HepG2 (cell line): Measurements from ENCODE around the gene GUCY1A1. TPM values are rescaled to one million over a fixed set of nuclear protein-coding genes. Genes with fewer than 3 reads are reported as not detected.

Experiments used
- ATAC-seq: fragments of 200-7000 bp; cut with Tn5 transposase; 3 replicates; pipeline ENCODE4 v1.9.1; 2020; ENCODE audit warnings: mild to moderate bottlenecking, moderate library complexity
- BruUV-seq: library from RNA; stranded (reverse); fragments of 400-500 nt; replicated peaks from 2 replicates; lab custom pipeline; 2021; lab: Mats Ljungman, UMichigan
- CTCF ChIA-PET: fragments of 300-600 bp; formaldehyde crosslinking; extraction: SDS; loops from one replicate; lab custom pipeline; 2021; ENCODE audit warnings: low total read pairs, inconsistent platforms, low intra/inter-chr PET ratio; lab: Yijun Ruan, JAX
- POLR2A ChIA-PET: fragments of 350-600 bp; sonication (Branson Sonifier 250); formaldehyde crosslinking; loops from one replicate; lab custom pipeline; 2020; ENCODE audit warnings: antibody characterized with exemption, inconsistent platforms; lab: Yijun Ruan, JAX
- DNase-seq: peaks from one replicate; pipeline ENCODE4 v3.0.0-alpha.2; 2015; ENCODE audit warnings: low spot score
- FAIRE-seq: peaks from 3 replicates; lab custom pipeline; 2011; peaks lifted over from hg19 to GRCh38; lab: Jason Lieb, UNC
- H2AFZ ChIP-seq: one replicate; pipeline ENCODE4 v1.6.1; 2011; ENCODE audit warnings: low read length, inconsistent platforms
- H3K27ac ChIP-seq: fragments of 300-600 bp; 3 replicates; pipeline ENCODE4 v1.8.0; 2011; ENCODE audit warnings: mixed run types, mild to moderate bottlenecking, mixed read lengths, low read length, inconsistent platforms; ENCODE audit not compliant: insufficient read depth; ENCODE audit errors: extremely low read length
- H3K27me3 ChIP-seq, 2 experiments: fragments of 200-600 bp in 1 of 2; 2 replicates in 1 of 2; 3 replicates in 1 of 2; pipeline versions ENCODE4 v1.6.0 to v1.8.0; 2011; ENCODE audit warnings: low read length in 2 of 2, mild to moderate bottlenecking in 2 of 2, moderate library complexity in 2 of 2, inconsistent platforms in 1 of 2; ENCODE audit not compliant: insufficient read depth in 2 of 2, control insufficient read depth in 1 of 2
- H3K36me3 ChIP-seq, 2 experiments: fragments of 200-600 bp in 1 of 2; replicated peaks in 1 of 2; 2 replicates in 1 of 2; 3 replicates in 1 of 2; pipeline versions ENCODE4 v1.5.1 to v1.8.0; 2011; ENCODE audit warnings: low read length in 2 of 2, inconsistent platforms in 1 of 2; ENCODE audit not compliant: insufficient read depth in 2 of 2, control insufficient read depth in 1 of 2
- H3K4me1 ChIP-seq: 2 replicates; pipeline ENCODE4 v1.5.1; 2012; ENCODE audit warnings: low read length, inconsistent platforms; ENCODE audit not compliant: insufficient read depth
- H3K4me2 ChIP-seq: 2 replicates; pipeline ENCODE4 v1.6.0; 2011; ENCODE audit warnings: low read depth, low read length, inconsistent platforms
- H3K4me3 ChIP-seq, 3 experiments: fragments of 200-600 bp in 1 of 3; sonication (generic), shearing (Covaris generic) in 1 of 3; replicated peaks in 1 of 3; 2 replicates each; pipeline ENCODE4 v1.5.1; 2011 to 2016; ENCODE audit warnings: low read length in 3 of 3, inconsistent platforms in 2 of 3, low read depth in 2 of 3, mild to moderate bottlenecking in 2 of 3, control low read depth in 1 of 3, mixed read lengths in 1 of 3; ENCODE audit not compliant: insufficient read depth in 1 of 3
- H3K79me2 ChIP-seq: one replicate; pipeline ENCODE4 v1.6.1; 2011; ENCODE audit warnings: low read length, inconsistent platforms; ENCODE audit not compliant: insufficient read depth
- H3K9ac ChIP-seq: 2 replicates; pipeline ENCODE4 v1.6.0; 2011; ENCODE audit warnings: mild to moderate bottlenecking, low read depth, low read length, inconsistent platforms; ENCODE audit not compliant: insufficient read depth
- H3K9me3 ChIP-seq: 2 replicates; pipeline ENCODE4 v1.5.1; 2012; ENCODE audit warnings: mild to moderate bottlenecking, low read length
- H4K20me1 ChIP-seq: 2 replicates; pipeline ENCODE4 v1.6.0; 2011; ENCODE audit warnings: inconsistent platforms, mild to moderate bottlenecking, low read length, moderate library complexity; ENCODE audit not compliant: insufficient read depth
- ZNF326 ChIP-seq: sonication (generic); formaldehyde crosslinking; IDR thresholded peaks from 2 replicates; pipeline ENCODE4 v1.4.0; 2020; ENCODE audit warnings: missing genetic modification reagents, borderline replicate concordance
- ZNF616 ChIP-seq: sonication (generic); formaldehyde crosslinking; IDR thresholded peaks from 2 replicates; pipeline ENCODE4 v1.5.0; 2020; ENCODE audit warnings: low read depth, mild to moderate bottlenecking, missing genetic modification reagents
- ZNF670 ChIP-seq: sonication (generic); formaldehyde crosslinking; IDR thresholded peaks from 2 replicates; pipeline ENCODE4 v1.8.0; 2022; ENCODE audit warnings: mild to moderate bottlenecking, missing genetic modification reagents, borderline replicate concordance
- ZNF780A ChIP-seq: sonication (generic); formaldehyde crosslinking; IDR thresholded peaks from 2 replicates; pipeline ENCODE4 v1.8.0; 2022; ENCODE audit warnings: mild to moderate bottlenecking, missing genetic modification reagents, moderate library complexity
- WGBS: methylation state at CpG from one replicate; pipeline ENCODE4 v1.1.6; 2017; ENCODE audit warnings: low lambda C conversion rate; 5-methylcytosine and 5-hydroxymethylcytosine counted together
- in situ Hi-C: cut with HindIII; loops from 2 replicates; pipeline ENCODE4 v1.10.0; 2017; ENCODE audit warnings: low pct_unique_long_range_greater_than_20kb; ENCODE audit not compliant: extremely low pct_ligation_motif_present
- intact Hi-C: fragments of 100-400 bp; cut with micrococcal nuclease; formaldehyde crosslinking; loops from one replicate; pipeline ENCODE4 v1.10.0; 2022; ENCODE audit not compliant: unreplicated experiment
- polyA plus RNA-seq, 8 experiments: library from polyadenylated mRNA; depleted of rRNA in 3 of 8; stranded (reverse) in 7 of 8; unstranded in 1 of 8; fragments of >200 nt; fragmentation: Illumina TruSeq in 4 of 8; extraction: Trizol in 4 of 8; gene quantifications; 2 replicates each; pipeline versions ENCODE4 v1.2.1 to v1.2.3, GENCODE V29; 2011 to 2016; ENCODE audit warnings: low read depth in 4 of 8, missing spikeins in 1 of 8, mixed read lengths in 1 of 8; ENCODE audit not compliant: insufficient read depth in 1 of 8
- total RNA-seq, 5 experiments: library from RNA; depleted of rRNA; stranded (reverse); fragments of >200 nt; fragmentation: Illumina TruSeq; extraction: Trizol; gene quantifications; 2 replicates each; pipeline ENCODE4 v1.2.3, GENCODE V29; 2016; ENCODE audit warnings: low read depth in 1 of 5
- TF ChIP-seq, protein P1 (sequence below): sonication (generic); formaldehyde crosslinking; conservative IDR thresholded peaks from 2 replicates; pipeline ENCODE4 v1.4.0; 2020; ENCODE audit warnings: mild to moderate bottlenecking, missing genetic modification reagents, moderate library complexity
- TF ChIP-seq, protein P2 (sequence below): IDR thresholded peaks from 2 replicates; pipeline ENCODE4 v1.6.1; 2012; ENCODE audit warnings: low read depth, low read length, improper control_type of control experiment

Gene GUCY1A1
- total and polyA plus RNA-seq, 2 of the 13 experiments (the other 11 are each of a cell fraction or from before 2014, with no cell fraction given), result not detected

DNA sequence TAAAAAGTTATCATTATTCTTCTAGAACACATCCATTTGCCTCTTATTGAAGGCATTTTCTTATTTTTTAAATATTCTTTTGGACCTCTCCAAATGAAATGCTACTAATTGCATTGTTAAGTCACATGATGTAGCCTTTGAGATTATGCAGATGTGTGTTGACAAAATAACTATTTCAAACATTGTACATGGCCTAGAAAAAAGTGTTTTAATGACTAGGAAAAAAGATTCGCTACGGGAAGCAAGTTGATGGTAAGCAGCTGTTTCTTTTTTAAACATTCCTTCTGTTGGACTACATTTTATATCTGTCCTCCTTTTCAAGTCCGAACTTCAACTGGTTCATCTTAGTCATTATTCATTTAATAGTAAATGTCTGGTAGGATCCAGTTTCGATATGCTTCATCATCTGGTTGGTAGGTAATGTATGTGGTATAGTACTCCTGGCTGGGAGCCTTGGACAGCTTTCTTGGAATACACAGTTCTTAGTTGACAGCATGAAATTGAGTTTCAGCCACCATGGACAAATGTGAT is 34.3 kb upstream of the GUCY1A1 start:
- no TSS peak for BruUV-seq

More for the DNA sequence above, 34.3 kb upstream of the GUCY1A1 start:
- Histone ChIP-seq H3K9ac (no peak overlapping the region), H3K9me3 (no peaks in the 10 kb centered on the region), H3K27me3 (no peaks in the 10 kb centered on the region), H3K36me3 (no peaks in the 10 kb centered on the region), H2AFZ (no peak overlapping the region), H3K79me2 (no peaks in the 10 kb centered on the region), H4K20me1 (no peaks in the 10 kb centered on the region), H3K4me3 (no peak overlapping the region), H3K4me1 (no peaks in the 10 kb centered on the region), H3K4me2 (no peak overlapping the region), H3K27ac (no peak overlapping the region)
- POLR2A ChIA-PET, result no interaction called here
- WGBS, result under 1% methylated on average over 4 of the region's 4 CpGs
- FAIRE-seq (no peak), ATAC-seq (no peak), DNase-seq (no peak)
- in situ Hi-C loops, result no loop called here
- TF ChIP-seq, protein P1, sequence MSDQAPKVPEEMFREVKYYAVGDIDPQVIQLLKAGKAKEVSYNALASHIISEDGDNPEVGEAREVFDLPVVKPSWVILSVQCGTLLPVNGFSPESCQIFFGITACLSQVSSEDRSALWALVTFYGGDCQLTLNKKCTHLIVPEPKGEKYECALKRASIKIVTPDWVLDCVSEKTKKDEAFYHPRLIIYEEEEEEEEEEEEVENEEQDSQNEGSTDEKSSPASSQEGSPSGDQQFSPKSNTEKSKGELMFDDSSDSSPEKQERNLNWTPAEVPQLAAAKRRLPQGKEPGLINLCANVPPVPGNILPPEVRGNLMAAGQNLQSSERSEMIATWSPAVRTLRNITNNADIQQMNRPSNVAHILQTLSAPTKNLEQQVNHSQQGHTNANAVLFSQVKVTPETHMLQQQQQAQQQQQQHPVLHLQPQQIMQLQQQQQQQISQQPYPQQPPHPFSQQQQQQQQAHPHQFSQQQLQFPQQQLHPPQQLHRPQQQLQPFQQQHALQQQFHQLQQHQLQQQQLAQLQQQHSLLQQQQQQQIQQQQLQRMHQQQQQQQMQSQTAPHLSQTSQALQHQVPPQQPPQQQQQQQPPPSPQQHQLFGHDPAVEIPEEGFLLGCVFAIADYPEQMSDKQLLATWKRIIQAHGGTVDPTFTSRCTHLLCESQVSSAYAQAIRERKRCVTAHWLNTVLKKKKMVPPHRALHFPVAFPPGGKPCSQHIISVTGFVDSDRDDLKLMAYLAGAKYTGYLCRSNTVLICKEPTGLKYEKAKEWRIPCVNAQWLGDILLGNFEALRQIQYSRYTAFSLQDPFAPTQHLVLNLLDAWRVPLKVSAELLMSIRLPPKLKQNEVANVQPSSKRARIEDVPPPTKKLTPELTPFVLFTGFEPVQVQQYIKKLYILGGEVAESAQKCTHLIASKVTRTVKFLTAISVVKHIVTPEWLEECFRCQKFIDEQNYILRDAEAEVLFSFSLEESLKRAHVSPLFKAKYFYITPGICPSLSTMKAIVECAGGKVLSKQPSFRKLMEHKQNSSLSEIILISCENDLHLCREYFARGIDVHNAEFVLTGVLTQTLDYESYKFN (CRISPR knock-in tag), result no peak
- TF ChIP-seq ZNF670 (CRISPR knock-in tag) (no peak), ZNF780A (CRISPR knock-in tag) (no peak), ZNF616 (no peak), ZNF326 (CRISPR knock-in tag) (no peak)
- TF ChIP-seq, protein P2, sequence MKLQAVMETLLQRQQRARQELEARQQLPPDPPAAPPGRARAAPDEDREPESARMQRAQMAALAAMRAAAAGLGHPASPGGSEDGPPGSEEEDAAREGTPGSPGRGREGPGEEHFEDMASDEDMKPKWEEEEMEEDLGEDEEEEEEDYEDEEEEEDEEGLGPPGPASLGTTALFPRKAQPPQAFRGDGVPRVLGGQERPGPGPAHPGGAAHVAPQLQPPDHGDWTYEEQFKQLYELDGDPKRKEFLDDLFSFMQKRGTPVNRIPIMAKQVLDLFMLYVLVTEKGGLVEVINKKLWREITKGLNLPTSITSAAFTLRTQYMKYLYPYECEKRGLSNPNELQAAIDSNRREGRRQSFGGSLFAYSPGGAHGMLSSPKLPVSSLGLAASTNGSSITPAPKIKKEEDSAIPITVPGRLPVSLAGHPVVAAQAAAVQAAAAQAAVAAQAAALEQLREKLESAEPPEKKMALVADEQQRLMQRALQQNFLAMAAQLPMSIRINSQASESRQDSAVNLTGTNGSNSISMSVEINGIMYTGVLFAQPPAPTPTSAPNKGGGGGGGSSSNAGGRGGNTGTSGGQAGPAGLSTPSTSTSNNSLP, result no peak
- CTCF ChIA-PET, result no interaction called here
- intact Hi-C loops, result no loop called here
